Upper lobe of left lung (tissue), 4 donors: ENCODE results near the gene IL6ST.

Source experiments
- POLR2A ChIP-seq, 4 donors: fragments of 450-650 bp; IDR thresholded peaks; one replicate each; pipeline ENCODE4 v1.5.1; 2016 to 2017; ENCODE audit warnings: antibody characterized with exemption in 4 of 4, mild to moderate bottlenecking in 2 of 4
- TF ChIP-seq, protein P1 (sequence below), 6 experiments: fragments of 450-650 bp in 4 of 6; fragments of 200-600 bp in 2 of 6; sonication (generic) in 2 of 6; IDR thresholded peaks; one replicate each; pipeline ENCODE4 v1.5.1; 2016 to 2019; ENCODE audit warnings: antibody characterized with exemption in 6 of 6

DNA sequence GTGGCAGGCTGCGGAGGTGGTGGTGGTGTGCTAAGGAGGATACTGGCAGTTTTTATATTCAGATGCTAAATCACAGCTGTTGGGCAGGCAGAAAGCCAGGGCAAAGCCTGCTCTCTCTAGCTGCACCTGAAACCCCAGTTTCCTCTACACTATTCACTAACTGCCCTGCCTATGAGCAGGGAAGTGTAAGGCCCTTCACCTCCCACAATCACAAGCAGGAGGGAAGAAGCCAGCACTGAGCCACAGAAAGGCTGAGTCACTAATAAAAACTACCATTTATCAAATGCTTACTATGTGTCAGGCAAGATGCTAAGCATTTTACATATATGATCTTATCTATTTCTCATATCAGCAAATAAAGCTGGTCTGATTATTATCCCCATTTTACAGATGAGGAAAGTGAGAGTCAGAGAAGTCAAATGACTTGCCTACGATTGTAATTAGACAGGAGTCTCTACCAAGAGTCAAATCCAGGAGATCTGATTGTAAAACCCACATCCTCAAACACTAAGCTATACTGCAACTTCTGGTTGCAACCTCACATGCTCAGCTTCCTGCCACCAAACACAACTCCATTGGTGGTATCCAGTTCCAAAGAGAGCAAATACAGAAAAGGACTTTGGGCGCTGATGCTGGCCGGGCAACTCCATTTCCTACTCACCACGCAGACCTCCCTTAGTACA is 17.7 kb upstream of the IL6ST start:
- no peak for TF ChIP-seq POLR2A (IDR thresholded peaks at IDR 0.05)
- TF ChIP-seq, protein P1, sequence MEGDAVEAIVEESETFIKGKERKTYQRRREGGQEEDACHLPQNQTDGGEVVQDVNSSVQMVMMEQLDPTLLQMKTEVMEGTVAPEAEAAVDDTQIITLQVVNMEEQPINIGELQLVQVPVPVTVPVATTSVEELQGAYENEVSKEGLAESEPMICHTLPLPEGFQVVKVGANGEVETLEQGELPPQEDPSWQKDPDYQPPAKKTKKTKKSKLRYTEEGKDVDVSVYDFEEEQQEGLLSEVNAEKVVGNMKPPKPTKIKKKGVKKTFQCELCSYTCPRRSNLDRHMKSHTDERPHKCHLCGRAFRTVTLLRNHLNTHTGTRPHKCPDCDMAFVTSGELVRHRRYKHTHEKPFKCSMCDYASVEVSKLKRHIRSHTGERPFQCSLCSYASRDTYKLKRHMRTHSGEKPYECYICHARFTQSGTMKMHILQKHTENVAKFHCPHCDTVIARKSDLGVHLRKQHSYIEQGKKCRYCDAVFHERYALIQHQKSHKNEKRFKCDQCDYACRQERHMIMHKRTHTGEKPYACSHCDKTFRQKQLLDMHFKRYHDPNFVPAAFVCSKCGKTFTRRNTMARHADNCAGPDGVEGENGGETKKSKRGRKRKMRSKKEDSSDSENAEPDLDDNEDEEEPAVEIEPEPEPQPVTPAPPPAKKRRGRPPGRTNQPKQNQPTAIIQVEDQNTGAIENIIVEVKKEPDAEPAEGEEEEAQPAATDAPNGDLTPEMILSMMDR (IDR thresholded peaks at IDR 0.05): no peak
